ENCODE results near the gene CRYBG3. TPM values are rescaled to one million over a fixed set of nuclear protein-coding genes. Genes with fewer than 3 reads are reported as not detected.

Gene CRYBG3
- total RNA-seq, 1 experiment from 2014 or later = 5.9 TPM

- Mint-ChIP-seq H3K4me1 (peaks cover 3 to 5% of the 10 kb centered on the region in 2 experiments; a peak in 2 of 4 replicates), H3K27me3 (ENCODE audit: low read depth) (peaks cover 7% of the 10 kb centered on the region), H3K36me3 (ENCODE audit: insufficient read depth in 1 of 3, low read depth in 3 of 3) (no peaks in the 10 kb centered on the region), H3K9me3 (no peaks in the 10 kb centered on the region), H3K4me3 (no peak overlapping the region), H3K27ac (no peak overlapping the region)
- Histone ChIP-seq H2AK5ac (ENCODE audit: insufficient read length, low read length) (no peak overlapping the region), H3K4me2 (ENCODE audit: insufficient read depth, insufficient read length, low read length) (no peak overlapping the region), H2AFZ (ENCODE audit: low read length) (no peak overlapping the region), H2BK5ac (ENCODE audit: insufficient read length, low read length) (no peak overlapping the region), H3T11ph (ENCODE audit: low read length) (no peak overlapping the region), H4K8ac (replicated peaks; ENCODE audit: insufficient read length, low read depth, low read length) (no peak overlapping the region), H2BK12ac (ENCODE audit: insufficient read length, low read depth, low read length) (no peak overlapping the region), H3K14ac (ENCODE audit: insufficient read depth, low read length) (no peak overlapping the region), H3K23ac (ENCODE audit: insufficient read length, low read depth, low read length) (no peak overlapping the region), H4K5ac (ENCODE audit: insufficient read length, low read depth, low read length) (no peak overlapping the region), H3K79me1 (ENCODE audit: insufficient read depth, low read depth, low read length, poor library complexity, severe bottlenecking) (no peaks in the 10 kb centered on the region), H3K4ac (ENCODE audit: low read depth, low read length) (no peak overlapping the region), H3K9me3 (ENCODE audit: control insufficient read depth, low read depth, low read length) (no peaks in the 10 kb centered on the region), H3K18ac (ENCODE audit: insufficient read length, low read depth, low read length) (no peak overlapping the region), H2BK15ac (ENCODE audit: low read depth, low read length) (no peak overlapping the region), H3K79me2 (ENCODE audit: insufficient read depth, low read length) (no peaks in the 10 kb centered on the region), H4K20me1 (ENCODE audit: control insufficient read depth, insufficient read depth, insufficient read length) (no peaks in the 10 kb centered on the region), H3K9ac (ENCODE audit: extremely low read depth, insufficient read length, low read length) (no peak overlapping the region), H3K56ac (ENCODE audit: insufficient read length, low read depth, low read length) (no peak overlapping the region), H3K27ac (ENCODE audit: insufficient read length, low read depth, low read length) (no peak overlapping the region), H3K27me3 (ENCODE audit: insufficient read depth, low read length) (no peaks in the 10 kb centered on the region), H2BK120ac (ENCODE audit: low read depth, low read length, poor library complexity, severe bottlenecking) (no peak overlapping the region), H3K23me2 (ENCODE audit: insufficient read length, low read depth, low read length, poor library complexity, severe bottlenecking) (no peaks in the 10 kb centered on the region), H4K91ac (ENCODE audit: insufficient read length, low read depth, low read length) (no peak overlapping the region), H2BK20ac (ENCODE audit: low read depth, low read length, poor library complexity, severe bottlenecking) (no peak overlapping the region), H3K4me1 (ENCODE audit: insufficient read depth, low read length) (no peaks in the 10 kb centered on the region)
- WGBS (ENCODE audit: extremely low coverage, insufficient read length, low lambda C conversion rate) = no CpG with 5 or more reads among the region's 1 CpG
- no peak for TF ChIP-seq CTCF (conservative IDR thresholded peaks at IDR 0.05)
- DNase-seq = no peak
Measured at GRCh38 chr3:97815149-97815917, 6.5 kb upstream of the CRYBG3 start.

Measured in H9 (cell line).